NK-92 treated with Interleukin-12 subunit alpha and Interleukin-12 subunit beta, amount 100 ng/mL, for 24 hours (cell line): ENCODE data around the gene CDK14.

Source experiments
- DNase-seq: peaks from one replicate; lab custom pipeline; 2025; lab: John Stamatoyannopoulos, UW

Gene CDK14

DNA sequence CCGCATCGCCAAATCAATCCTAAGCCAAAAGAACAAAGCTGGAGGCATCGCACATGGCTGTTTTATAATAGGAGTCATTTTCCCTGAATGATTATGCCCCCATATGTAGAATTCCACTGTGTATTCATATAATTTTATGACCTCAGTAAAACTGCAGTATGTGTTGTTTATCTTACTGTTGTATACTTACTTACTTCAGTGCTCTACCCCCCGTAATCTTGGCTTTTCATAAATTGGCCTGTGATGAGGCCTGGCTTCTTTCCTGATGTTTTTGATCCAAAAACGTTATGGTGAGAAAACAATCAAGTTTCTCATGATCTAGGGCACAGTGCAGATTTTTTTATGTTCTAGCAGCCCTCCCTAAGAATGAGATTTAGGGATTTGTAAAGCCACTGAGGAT is 361.8 kb downstream of the CDK14 start:
- no peak for DNase-seq

- no peak for DNase-seq
Measured at GRCh38 chr7:90958647-90959046, 362.5 kb downstream of the CDK14 start.

DNA sequence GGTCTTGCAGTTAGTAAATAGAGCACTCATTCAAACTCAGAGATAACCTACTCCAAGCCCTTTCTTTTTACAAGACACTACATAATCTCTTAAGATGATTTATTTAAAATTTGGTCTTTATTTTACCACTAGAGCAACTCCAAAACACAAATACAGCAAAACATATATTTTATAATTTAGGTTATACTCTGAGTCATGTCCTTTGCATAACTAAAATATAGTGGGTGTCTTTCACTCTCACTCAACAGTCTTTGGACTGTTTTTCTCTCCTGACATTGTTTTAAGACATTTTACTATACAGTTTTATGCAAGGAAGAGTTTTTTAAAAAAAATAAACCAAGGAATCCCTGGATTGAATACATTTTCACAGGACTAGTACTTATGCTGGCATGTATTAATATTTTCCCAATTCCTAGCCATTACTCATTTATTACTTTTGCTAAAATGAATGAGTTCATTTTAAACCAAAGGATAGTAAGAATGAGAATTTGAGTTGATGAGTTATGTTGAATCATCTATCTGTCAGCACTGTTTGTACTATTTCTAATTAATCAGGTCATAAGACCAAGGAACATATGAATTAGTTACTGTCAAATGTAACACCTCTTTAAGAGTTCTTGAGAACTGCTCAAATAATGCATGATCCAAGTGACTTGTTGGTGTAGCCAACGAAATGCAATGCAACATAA is 365.1 kb downstream of the CDK14 start:
- DNase-seq: no peak

DNA sequence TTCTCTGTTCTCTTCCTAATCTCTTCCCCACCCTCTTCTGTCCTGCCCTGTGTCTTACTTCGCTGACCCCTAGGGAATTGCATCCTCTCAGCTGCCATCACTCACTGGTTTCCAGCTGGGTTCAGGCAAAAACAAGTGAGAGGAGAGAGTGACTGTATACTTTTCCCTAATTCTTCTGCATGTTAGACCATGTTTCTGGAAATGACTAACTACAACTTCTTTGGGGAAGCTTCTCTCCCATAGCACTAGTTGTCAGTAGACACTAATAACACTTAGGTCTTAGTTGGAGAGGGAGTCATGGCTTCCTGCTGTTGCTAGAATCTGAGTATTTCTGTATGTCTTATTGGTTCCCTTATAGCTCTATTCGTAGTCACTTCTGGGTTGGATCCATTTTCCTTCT is 369.1 kb downstream of the CDK14 start:
- no peak for DNase-seq

GRCh38 chr7:90966346-90966745 is 370.2 kb downstream of the CDK14 start:
- DNase-seq: no peak

GRCh38 chr7:90968871-90969270 is 372.8 kb downstream of the CDK14 start:
- DNase-seq: no peak

- no peak for DNase-seq
Measured at GRCh38 chr7:90972906-90973550, 376.9 kb downstream of the CDK14 start.

DNA sequence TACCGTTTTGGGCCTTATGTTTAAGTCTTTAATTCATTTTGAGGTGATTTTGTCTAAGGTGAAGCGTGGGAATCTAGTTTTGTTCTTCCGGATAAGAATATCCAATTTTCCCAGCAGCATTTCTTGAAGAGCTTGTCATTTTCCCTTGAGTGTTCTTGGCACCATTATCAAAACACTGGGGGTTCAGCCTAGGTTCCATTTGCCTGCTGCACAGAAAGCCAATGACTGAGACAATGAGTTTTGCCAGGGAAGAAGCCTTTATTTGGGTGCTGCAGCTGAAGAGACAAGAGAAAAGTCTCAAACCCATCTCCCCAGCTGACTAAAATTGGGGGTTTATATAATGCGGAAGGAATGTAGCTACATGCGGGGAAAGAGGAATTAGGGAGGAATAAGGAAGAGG is 380.9 kb downstream of the CDK14 start:
- no peak for DNase-seq

GRCh38 chr7:90980545-90980944 is 384.4 kb downstream of the CDK14 start:
- no peak for DNase-seq

DNA sequence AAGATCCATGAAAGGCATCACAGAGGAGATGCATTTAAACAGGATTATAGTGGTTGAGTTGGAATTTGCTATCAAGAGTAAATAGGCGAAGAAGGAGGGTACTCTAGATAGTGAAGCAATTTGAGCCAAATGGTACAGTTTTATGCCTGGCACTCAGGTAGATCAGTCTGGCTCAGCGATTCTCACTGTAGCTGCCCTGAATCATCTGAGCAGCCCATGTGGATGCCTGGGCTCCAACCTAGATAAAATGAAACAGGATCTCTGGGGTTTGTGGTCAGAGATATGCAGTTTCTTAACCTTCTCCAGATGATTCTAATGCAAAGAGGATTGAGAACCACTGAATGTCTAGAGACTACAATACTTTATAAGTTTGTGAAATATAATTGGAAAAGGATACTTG is 386.1 kb downstream of the CDK14 start:
- no peak for DNase-seq

GRCh38 chr7:90984692-90985091 is 388.6 kb downstream of the CDK14 start:
- no peak for DNase-seq

- no peak for DNase-seq
Measured at GRCh38 chr7:90988516-90988915, 392.4 kb downstream of the CDK14 start.

- no peak for DNase-seq
Measured at GRCh38 chr7:90988996-90989765, 393.1 kb downstream of the CDK14 start.

DNA sequence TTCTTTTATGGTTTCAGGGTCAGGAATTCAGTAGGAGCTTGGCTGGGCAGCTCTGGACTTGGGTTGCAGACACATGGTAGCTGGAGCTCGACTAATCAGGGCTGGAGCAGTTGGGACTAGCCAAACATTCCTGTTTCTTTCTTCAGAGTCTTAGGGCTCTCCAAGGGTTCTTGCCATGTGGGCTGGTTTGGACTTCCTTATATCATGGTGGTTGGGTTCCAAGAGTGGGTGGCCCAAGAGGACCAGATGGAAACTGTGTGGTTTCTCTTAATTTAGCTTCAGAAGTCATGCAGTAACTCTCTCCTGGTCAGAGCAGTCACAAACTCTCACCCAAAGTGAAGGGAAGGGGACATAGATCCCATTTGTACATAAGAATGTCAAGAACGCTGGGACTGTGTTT is 398.0 kb downstream of the CDK14 start:
- no peak for DNase-seq

GRCh38 chr7:90994601-90995000 is 398.5 kb downstream of the CDK14 start:
- DNase-seq: no peak

- no peak for DNase-seq
Measured at GRCh38 chr7:90995996-90996395, 399.9 kb downstream of the CDK14 start.

DNA sequence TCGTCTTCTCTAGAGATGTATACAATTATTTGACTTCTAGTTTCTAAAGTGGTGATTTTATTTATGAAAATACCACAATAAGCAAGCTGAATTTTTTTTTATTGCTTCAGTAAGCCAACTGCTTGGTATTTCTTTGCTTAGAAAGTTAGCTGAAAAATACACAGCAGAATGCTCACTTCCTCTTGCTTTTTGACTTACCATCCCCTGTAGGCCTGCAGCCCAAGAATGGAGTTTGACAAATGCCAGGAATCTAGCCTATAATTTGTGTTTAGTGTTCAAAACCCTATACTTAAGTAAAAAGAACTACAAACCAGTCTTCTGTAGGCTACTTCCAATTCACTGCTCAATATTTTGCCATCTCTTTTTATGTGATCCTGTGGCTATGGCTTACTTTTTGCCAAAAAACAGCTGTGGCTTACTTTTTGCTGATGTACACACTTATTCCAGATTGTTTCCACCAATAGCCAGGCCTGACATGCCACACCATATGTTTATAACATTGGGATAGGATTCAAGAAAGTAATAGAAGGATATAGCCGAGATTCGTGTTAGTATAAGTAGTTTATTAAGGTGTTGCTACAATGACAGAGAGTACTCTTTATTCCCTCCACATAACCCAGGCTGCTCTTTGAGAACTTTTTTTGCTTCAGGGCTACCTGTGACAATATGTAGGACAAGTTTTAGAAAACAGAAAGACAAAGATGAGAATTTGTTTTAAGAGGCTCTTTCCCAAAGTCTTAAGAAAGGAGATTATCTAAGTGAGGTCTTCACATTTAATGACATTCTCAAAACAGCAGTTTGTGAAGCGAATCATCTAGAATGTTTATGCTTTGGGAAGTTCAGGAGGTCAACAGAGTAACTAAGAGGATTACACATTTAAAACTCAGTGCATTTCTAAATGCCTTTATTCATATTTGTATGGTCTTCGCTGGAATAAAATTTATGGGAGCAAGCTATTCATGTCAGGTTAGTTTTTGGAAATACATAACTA is 404.2 kb downstream of the CDK14 start:
- DNase-seq: no peak

- no peak for DNase-seq
Measured at GRCh38 chr7:91005024-91005423, 408.9 kb downstream of the CDK14 start.

GRCh38 chr7:91005841-91006240 is 409.7 kb downstream of the CDK14 start:
- DNase-seq: no peak

DNA sequence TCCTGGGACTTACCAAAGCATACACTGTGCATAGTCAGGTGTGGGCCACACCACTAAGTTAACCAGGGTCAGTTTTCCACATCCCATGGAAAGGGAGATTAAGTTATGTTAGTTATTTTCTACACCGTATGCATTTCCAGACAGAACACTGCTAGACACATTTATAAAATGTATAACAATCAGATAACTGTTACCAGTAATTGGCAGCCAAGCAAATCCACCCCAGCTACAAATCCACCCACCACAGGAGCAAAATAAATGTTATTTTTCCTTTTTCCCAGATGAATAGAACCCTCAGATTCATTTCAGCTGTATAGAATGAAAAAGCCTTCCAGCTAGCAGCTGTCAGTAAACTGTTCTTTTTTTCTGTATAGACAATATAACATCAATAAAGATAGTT is 411.2 kb downstream of the CDK14 start:
- no peak for DNase-seq

DNA sequence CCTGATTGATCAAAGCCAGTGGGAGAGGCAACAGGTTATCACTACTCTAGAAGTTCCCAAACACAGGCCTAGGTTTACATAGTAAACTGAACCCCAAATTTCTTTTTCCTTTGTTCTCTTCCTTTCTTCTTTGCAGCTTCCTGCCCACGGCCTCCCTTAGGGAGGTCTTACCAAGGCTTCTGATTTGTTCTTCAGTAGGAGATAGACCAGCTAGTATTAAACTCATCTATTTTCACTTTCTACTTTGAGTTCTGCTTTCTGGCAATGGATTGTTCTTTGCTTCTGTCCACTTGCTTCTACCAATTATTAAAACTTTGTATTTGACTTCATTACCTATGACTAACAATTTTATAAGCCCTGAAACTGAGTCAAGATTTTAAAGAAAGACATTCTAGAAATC is 417.0 kb downstream of the CDK14 start:
- no peak for DNase-seq
